HepG2 (cell line): ENCODE results near the gene PDZD2. TPM values are rescaled to one million over a fixed set of nuclear protein-coding genes. Genes with fewer than 3 reads are reported as not detected.

Experiments used
- ATAC-seq: fragments of 200-7000 bp; cut with Tn5 transposase; 3 replicates; pipeline ENCODE4 v1.9.1; 2020; ENCODE audit warnings: mild to moderate bottlenecking, moderate library complexity
- BruUV-seq: library from RNA; stranded (reverse); fragments of 400-500 nt; replicated peaks from 2 replicates; lab custom pipeline; 2021; lab: Mats Ljungman, UMichigan
- CTCF ChIA-PET: fragments of 300-600 bp; formaldehyde crosslinking; extraction: SDS; loops from one replicate; lab custom pipeline; 2021; ENCODE audit warnings: low total read pairs, inconsistent platforms, low intra/inter-chr PET ratio; lab: Yijun Ruan, JAX
- POLR2A ChIA-PET: fragments of 350-600 bp; sonication (Branson Sonifier 250); formaldehyde crosslinking; loops from one replicate; lab custom pipeline; 2020; ENCODE audit warnings: antibody characterized with exemption, inconsistent platforms; lab: Yijun Ruan, JAX
- DNase-seq: peaks from one replicate; pipeline ENCODE4 v3.0.0-alpha.2; 2015; ENCODE audit warnings: low spot score
- FAIRE-seq: peaks from 3 replicates; lab custom pipeline; 2011; peaks lifted over from hg19 to GRCh38; lab: Jason Lieb, UNC
- H2AFZ ChIP-seq: one replicate; pipeline ENCODE4 v1.6.1; 2011; ENCODE audit warnings: low read length, inconsistent platforms
- H3K27ac ChIP-seq: fragments of 300-600 bp; 3 replicates; pipeline ENCODE4 v1.8.0; 2011; ENCODE audit warnings: mixed run types, mild to moderate bottlenecking, mixed read lengths, low read length, inconsistent platforms; ENCODE audit not compliant: insufficient read depth; ENCODE audit errors: extremely low read length
- H3K27me3 ChIP-seq, 2 experiments: fragments of 200-600 bp in 1 of 2; 2 replicates in 1 of 2; 3 replicates in 1 of 2; pipeline versions ENCODE4 v1.6.0 to v1.8.0; 2011; ENCODE audit warnings: low read length in 2 of 2, mild to moderate bottlenecking in 2 of 2, moderate library complexity in 2 of 2, inconsistent platforms in 1 of 2; ENCODE audit not compliant: insufficient read depth in 2 of 2, control insufficient read depth in 1 of 2
- H3K36me3 ChIP-seq, 2 experiments: fragments of 200-600 bp in 1 of 2; replicated peaks in 1 of 2; 2 replicates in 1 of 2; 3 replicates in 1 of 2; pipeline versions ENCODE4 v1.5.1 to v1.8.0; 2011; ENCODE audit warnings: low read length in 2 of 2, inconsistent platforms in 1 of 2; ENCODE audit not compliant: insufficient read depth in 2 of 2, control insufficient read depth in 1 of 2
- H3K4me1 ChIP-seq: 2 replicates; pipeline ENCODE4 v1.5.1; 2012; ENCODE audit warnings: low read length, inconsistent platforms; ENCODE audit not compliant: insufficient read depth
- H3K4me2 ChIP-seq: 2 replicates; pipeline ENCODE4 v1.6.0; 2011; ENCODE audit warnings: low read depth, low read length, inconsistent platforms
- H3K4me3 ChIP-seq, 3 experiments: fragments of 200-600 bp in 1 of 3; sonication (generic), shearing (Covaris generic) in 1 of 3; replicated peaks in 1 of 3; 2 replicates each; pipeline ENCODE4 v1.5.1; 2011 to 2016; ENCODE audit warnings: low read length in 3 of 3, inconsistent platforms in 2 of 3, low read depth in 2 of 3, mild to moderate bottlenecking in 2 of 3, control low read depth in 1 of 3, mixed read lengths in 1 of 3; ENCODE audit not compliant: insufficient read depth in 1 of 3
- H3K79me2 ChIP-seq: one replicate; pipeline ENCODE4 v1.6.1; 2011; ENCODE audit warnings: low read length, inconsistent platforms; ENCODE audit not compliant: insufficient read depth
- H3K9ac ChIP-seq: 2 replicates; pipeline ENCODE4 v1.6.0; 2011; ENCODE audit warnings: mild to moderate bottlenecking, low read depth, low read length, inconsistent platforms; ENCODE audit not compliant: insufficient read depth
- H3K9me3 ChIP-seq: 2 replicates; pipeline ENCODE4 v1.5.1; 2012; ENCODE audit warnings: mild to moderate bottlenecking, low read length
- H4K20me1 ChIP-seq: 2 replicates; pipeline ENCODE4 v1.6.0; 2011; ENCODE audit warnings: inconsistent platforms, mild to moderate bottlenecking, low read length, moderate library complexity; ENCODE audit not compliant: insufficient read depth
- AHR ChIP-seq: IDR thresholded peaks from 2 replicates; pipeline ENCODE4 v1.6.1; 2018; ENCODE audit warnings: missing genetic modification reagents, missing compliant biosample characterization
- ARNT2 ChIP-seq: sonication (generic); formaldehyde crosslinking; IDR thresholded peaks from 2 replicates; pipeline ENCODE4 v1.8.0; 2022; ENCODE audit warnings: mild to moderate bottlenecking, low read depth, missing genetic modification reagents, moderate library complexity
- ATF3 ChIP-seq: sonication (generic); formaldehyde crosslinking; IDR thresholded peaks from 2 replicates; pipeline ENCODE4 v1.4.0; 2020; ENCODE audit warnings: missing genetic modification reagents
- SAP130 ChIP-seq: IDR thresholded peaks from 2 replicates; pipeline ENCODE4 v1.6.1; 2016; ENCODE audit warnings: low read depth
- TBP ChIP-seq: sonication (generic); formaldehyde crosslinking; IDR thresholded peaks from 2 replicates; pipeline ENCODE4 v1.5.0; 2020; ENCODE audit warnings: missing genetic modification reagents
- THAP8 ChIP-seq: sonication (generic); formaldehyde crosslinking; IDR thresholded peaks from 2 replicates; pipeline ENCODE4 v1.5.1; 2020; ENCODE audit warnings: missing genetic modification reagents, mild to moderate bottlenecking, borderline replicate concordance
- YEATS2 ChIP-seq: sonication (generic); formaldehyde crosslinking; IDR thresholded peaks from 2 replicates; pipeline ENCODE4 v1.4.0; 2020; ENCODE audit warnings: missing genetic modification reagents, borderline replicate concordance
- ZNF12 ChIP-seq: sonication (generic); formaldehyde crosslinking; IDR thresholded peaks from 2 replicates; pipeline ENCODE4 v1.5.0; 2020; ENCODE audit warnings: missing genetic modification reagents
- ZNF230 ChIP-seq: sonication (generic); formaldehyde crosslinking; IDR thresholded peaks from 2 replicates; pipeline ENCODE4 v1.4.0; 2020; ENCODE audit warnings: mild to moderate bottlenecking, missing genetic modification reagents
- ZNF766 ChIP-seq: sonication (generic); formaldehyde crosslinking; IDR thresholded peaks from 2 replicates; pipeline ENCODE4 v1.5.0; 2020; ENCODE audit warnings: missing genetic modification reagents, borderline replicate concordance
- ZNF841 ChIP-seq: sonication (generic); formaldehyde crosslinking; IDR thresholded peaks from 2 replicates; pipeline ENCODE4 v1.8.1; 2023; ENCODE audit warnings: missing genetic modification reagents, borderline replicate concordance
- ZSCAN9 ChIP-seq: IDR thresholded peaks from 2 replicates; pipeline ENCODE4 v1.6.1; 2016; ENCODE audit warnings: borderline replicate concordance
- WGBS: methylation state at CpG from one replicate; pipeline ENCODE4 v1.1.6; 2017; ENCODE audit warnings: low lambda C conversion rate; 5-methylcytosine and 5-hydroxymethylcytosine counted together
- in situ Hi-C: cut with HindIII; loops from 2 replicates; pipeline ENCODE4 v1.10.0; 2017; ENCODE audit warnings: low pct_unique_long_range_greater_than_20kb; ENCODE audit not compliant: extremely low pct_ligation_motif_present
- intact Hi-C: fragments of 100-400 bp; cut with micrococcal nuclease; formaldehyde crosslinking; loops from one replicate; pipeline ENCODE4 v1.10.0; 2022; ENCODE audit not compliant: unreplicated experiment
- polyA plus RNA-seq, 8 experiments: library from polyadenylated mRNA; depleted of rRNA in 3 of 8; stranded (reverse) in 7 of 8; unstranded in 1 of 8; fragments of >200 nt; fragmentation: Illumina TruSeq in 4 of 8; extraction: Trizol in 4 of 8; gene quantifications; 2 replicates each; pipeline versions ENCODE4 v1.2.1 to v1.2.3, GENCODE V29; 2011 to 2016; ENCODE audit warnings: low read depth in 4 of 8, missing spikeins in 1 of 8, mixed read lengths in 1 of 8; ENCODE audit not compliant: insufficient read depth in 1 of 8
- total RNA-seq, 5 experiments: library from RNA; depleted of rRNA; stranded (reverse); fragments of >200 nt; fragmentation: Illumina TruSeq; extraction: Trizol; gene quantifications; 2 replicates each; pipeline ENCODE4 v1.2.3, GENCODE V29; 2016; ENCODE audit warnings: low read depth in 1 of 5

PDZD2 gene
- total and polyA plus RNA-seq, 2 of the 13 experiments (the other 11 are each of a cell fraction or from before 2014, with no cell fraction given): 0.04 TPM; not detected in 1

DNA sequence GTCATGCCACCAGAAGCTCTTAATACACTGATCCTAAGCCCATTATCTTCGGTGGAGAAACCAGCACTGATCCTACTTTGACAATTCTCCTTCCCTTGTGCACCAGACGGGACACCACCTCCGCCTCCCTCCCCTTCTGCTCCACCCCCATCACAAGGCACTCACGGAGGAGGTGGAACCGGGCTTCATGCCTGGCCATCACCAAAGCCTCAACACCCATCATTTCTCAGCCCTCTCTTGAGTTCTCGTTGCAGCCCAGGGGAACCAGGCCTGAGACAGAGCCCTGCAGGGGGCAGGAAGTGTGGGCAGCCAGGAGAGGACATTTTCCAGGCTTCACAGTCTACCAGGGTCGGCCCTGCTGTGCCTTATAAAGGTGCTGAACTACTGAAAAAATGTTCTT is 374.7 kb downstream of the PDZD2 start:
- H3K27ac ChIP-seq: no peak overlapping the region
- FAIRE-seq: no peak
- 9% methylated on average over 7 of the region's 7 CpGs for WGBS
- H3K9ac ChIP-seq: no peak overlapping the region
- POLR2A ChIA-PET: no interaction called here
- no TSS peak for BruUV-seq
- H3K27me3 ChIP-seq: peaks cover 0 to 38% of the 10 kb centered on the region in 2 experiments; a peak in 2 of 5 replicates
- H4K20me1 ChIP-seq: no peaks in the 10 kb centered on the region
- no peaks in the 10 kb centered on the region for H3K36me3 ChIP-seq
- H3K4me3 ChIP-seq: no peak overlapping the region
- TF ChIP-seq ZSCAN9 (CRISPR knock-in tag): no peak
- TF ChIP-seq ZNF766: no peak
- no peak for TF ChIP-seq ZNF12 (CRISPR knock-in tag)
- no peak for TF ChIP-seq TBP (CRISPR knock-in tag)
- TF ChIP-seq AHR (CRISPR knock-in tag): no peak
- no peak for TF ChIP-seq SAP130 (CRISPR knock-in tag)
- no peak for TF ChIP-seq ZNF841 (CRISPR knock-in tag)
- TF ChIP-seq ARNT2 (CRISPR knock-in tag): no peak
- TF ChIP-seq THAP8 (CRISPR knock-in tag): no peak
- TF ChIP-seq ZNF230 (CRISPR knock-in tag): no peak
- TF ChIP-seq YEATS2: no peak
- TF ChIP-seq ATF3 (CRISPR knock-in tag): no peak
- in situ Hi-C loops: no loop called here
- H3K4me2 ChIP-seq: no peak overlapping the region
- CTCF ChIA-PET: no interaction called here
- no peaks in the 10 kb centered on the region for H3K4me1 ChIP-seq
- no peaks in the 10 kb centered on the region for H3K79me2 ChIP-seq
- H2AFZ ChIP-seq: no peak overlapping the region
- peak; percentile 61 for ATAC-seq
- intact Hi-C loops: no loop called here
- no peaks in the 10 kb centered on the region for H3K9me3 ChIP-seq
- DNase-seq: no peak
